IPS-18c (cell line): Measurements from ENCODE around the gene ELAC1.
"Not testable (repeated sequence)": the region's sequence is repeated elsewhere in the genome, so short reads cannot be mapped to it uniquely, and the experiment has no call there.

Source experiments
- H3K4me3 ChIP-seq: 2 replicates; pipeline ENCODE4 v1.7.0; 2013; ENCODE audit warnings: low read depth, mild to moderate bottlenecking, low read length, moderate library complexity; ENCODE audit not compliant: insufficient read depth
- H3K9me3 ChIP-seq: one replicate; pipeline ENCODE4 v1.6.1; 2013; ENCODE audit warnings: mild to moderate bottlenecking, low read length, moderate library complexity; ENCODE audit not compliant: control insufficient read depth, insufficient read depth

The ELAC1 gene

DNA sequence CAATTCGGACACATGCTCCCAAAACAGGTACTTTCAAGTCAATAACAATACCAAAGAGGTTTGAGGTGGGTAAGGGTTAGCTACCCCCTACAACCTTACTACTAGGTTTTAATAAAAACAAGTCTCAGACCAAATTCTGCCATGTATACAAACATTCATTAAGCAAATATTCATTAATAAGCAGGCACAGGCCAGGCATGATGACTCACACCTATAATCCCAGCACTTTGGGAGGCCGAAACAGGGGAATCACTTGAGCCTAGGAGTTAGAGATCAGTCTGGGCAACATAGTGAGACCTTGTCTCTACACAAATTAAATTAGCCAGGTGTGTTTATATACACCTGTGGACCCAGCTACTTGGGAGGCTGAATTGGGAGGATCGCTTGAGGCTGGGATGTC lies 11.7 kb upstream of the ELAC1 start:
- Histone ChIP-seq H3K4me3 (no peak overlapping the region), H3K9me3 (peaks cover 3% of the 10 kb centered on the region)

DNA sequence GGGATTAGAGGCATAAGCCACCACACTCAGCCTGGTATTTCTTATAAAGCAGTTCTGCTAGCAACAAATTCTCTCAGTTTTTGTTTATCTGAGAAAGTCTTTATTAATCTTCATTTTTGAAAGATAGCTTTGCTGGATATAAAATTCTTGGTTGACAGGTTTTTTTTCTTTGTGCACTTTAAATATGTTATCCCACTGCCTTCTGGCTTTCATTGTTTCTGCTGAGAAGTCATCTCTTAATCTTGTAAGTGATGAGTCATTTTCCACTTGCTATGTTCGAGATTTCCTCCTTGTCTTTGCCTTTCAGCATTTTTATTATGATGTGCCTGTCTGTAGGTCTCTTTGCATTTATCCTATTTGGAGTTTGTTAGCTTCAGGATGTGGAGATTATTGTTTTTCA lies 5.9 kb upstream of the ELAC1 start:
- Histone ChIP-seq H3K9me3 (peaks cover 8% of the 10 kb centered on the region), H3K4me3 (no peak overlapping the region)

DNA sequence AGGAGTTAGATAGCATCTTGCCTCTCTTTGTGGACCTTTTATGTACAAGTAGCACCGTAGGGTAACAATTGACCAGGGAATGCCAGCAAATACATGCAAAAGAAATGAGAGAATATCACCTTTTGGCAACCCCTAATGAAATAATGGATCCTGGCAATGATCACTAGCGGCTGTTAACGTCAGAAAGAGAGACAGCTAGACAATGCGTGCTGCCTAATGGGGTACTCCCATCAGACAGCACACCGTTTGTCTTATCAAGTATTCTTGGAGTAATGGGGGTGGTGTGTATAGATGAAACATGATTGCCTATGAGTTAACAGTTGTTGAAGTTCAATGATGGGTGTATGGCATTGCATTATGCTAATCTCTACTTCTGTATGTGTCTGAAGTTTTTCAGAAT lies 1.6 kb downstream of the ELAC1 start:
- no peaks in the 10 kb centered on the region for H3K9me3 ChIP-seq
- H3K4me3 ChIP-seq: no peak overlapping the region

- no peaks in the 10 kb centered on the region for H3K9me3 ChIP-seq
- no peak overlapping the region for H3K4me3 ChIP-seq
These were observed 2.2 kb downstream of the ELAC1 start for GRCh38 chr18:50970006-50970405.

GRCh38 chr18:50972404-50972803 lies 4.6 kb downstream of the ELAC1 start:
- H3K4me3 ChIP-seq, H3K9me3 ChIP-seq: not testable (repeated sequence)

- peaks cover 5% of the 10 kb centered on the region for H3K9me3 ChIP-seq
- no peak overlapping the region for H3K4me3 ChIP-seq
These were observed 5.7 kb downstream of the ELAC1 start for GRCh38 chr18:50973367-50974126.

DNA sequence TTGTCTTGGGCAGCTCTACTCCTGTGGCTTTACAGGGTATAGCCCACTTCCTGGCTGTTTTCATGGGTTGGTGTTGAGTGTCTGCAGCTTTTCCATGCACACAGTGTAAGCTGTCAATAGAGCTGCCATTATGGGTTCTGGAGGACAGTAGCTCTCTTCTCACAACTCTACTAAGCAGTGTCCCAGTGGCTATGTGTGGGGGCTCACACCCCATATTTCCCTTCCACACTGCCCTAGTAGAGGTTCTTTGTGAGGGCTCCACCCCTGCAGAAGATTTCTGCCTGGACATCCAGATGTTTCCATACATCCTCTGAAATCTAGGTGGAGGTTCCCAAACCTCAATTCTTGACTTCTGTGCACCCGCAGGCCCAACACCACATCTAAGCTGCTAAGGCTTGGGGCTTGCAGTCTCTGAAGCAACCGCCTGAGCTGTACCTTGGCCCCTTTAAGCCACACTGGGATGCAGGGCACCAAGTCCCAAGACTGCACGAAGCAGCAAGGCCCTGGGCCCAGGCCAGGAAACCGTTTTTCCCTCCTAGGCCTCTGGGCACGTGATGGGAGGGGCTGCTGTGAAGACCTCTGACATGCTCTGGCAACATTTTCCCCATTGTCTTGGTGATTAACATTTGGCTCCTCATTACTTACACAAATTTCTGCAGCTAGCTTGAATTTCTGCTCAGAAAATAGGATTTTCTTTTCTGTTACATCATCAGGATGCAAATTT lies 9.4 kb downstream of the ELAC1 start:
- H3K4me3 ChIP-seq: no peak overlapping the region
- peaks cover 5% of the 10 kb centered on the region for H3K9me3 ChIP-seq

- H3K9me3 ChIP-seq: peaks cover 3% of the 10 kb centered on the region
These were observed 13.5 kb downstream of the ELAC1 start for GRCh38 chr18:50981381-50981780.

GRCh38 chr18:50982086-50982801 lies 14.4 kb downstream of the ELAC1 start:
- Histone ChIP-seq H3K4me3 (no peak overlapping the region), H3K9me3 (peaks cover 2% of the 10 kb centered on the region)

More at GRCh38 chr18:50981381-50981780, 13.5 kb downstream of the ELAC1 start:
- H3K4me3 ChIP-seq: no peak overlapping the region

GRCh38 chr18:50982802-50983179 lies 15.0 kb downstream of the ELAC1 start:
- no peaks in the 10 kb centered on the region for H3K9me3 ChIP-seq
- no peak overlapping the region for H3K4me3 ChIP-seq

DNA sequence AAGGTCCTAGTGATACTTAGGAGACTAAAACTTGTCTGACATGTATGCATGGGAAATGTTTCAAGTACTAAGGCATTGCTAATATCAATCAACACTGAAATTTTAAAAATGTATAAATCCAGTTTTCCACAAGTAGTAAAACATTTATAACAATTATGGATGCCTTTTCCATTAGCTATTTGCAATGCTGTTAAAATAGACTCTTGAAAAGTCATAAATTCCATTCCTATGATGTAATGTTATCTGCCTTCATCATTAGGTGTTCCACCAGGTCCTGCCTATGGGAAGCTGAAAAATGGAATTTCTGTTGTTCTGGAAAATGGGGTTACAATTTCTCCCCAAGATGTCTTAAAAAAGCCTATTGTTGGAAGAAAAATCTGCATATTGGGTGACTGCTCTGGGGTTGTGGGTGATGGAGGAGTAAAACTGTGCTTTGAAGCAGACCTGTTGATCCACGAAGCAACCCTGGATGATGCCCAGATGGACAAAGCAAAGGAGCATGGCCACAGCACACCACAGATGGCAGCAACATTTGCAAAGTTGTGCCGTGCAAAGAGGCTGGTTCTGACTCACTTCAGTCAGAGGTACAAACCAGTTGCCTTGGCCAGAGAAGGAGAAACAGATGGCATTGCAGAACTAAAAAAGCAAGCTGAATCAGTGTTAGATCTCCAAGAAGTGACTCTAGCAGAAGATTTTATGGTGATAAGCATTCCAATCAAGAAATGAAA lies 18.7 kb downstream of the ELAC1 start:
- no peaks in the 10 kb centered on the region for H3K9me3 ChIP-seq
- H3K4me3 ChIP-seq: no peak overlapping the region

DNA sequence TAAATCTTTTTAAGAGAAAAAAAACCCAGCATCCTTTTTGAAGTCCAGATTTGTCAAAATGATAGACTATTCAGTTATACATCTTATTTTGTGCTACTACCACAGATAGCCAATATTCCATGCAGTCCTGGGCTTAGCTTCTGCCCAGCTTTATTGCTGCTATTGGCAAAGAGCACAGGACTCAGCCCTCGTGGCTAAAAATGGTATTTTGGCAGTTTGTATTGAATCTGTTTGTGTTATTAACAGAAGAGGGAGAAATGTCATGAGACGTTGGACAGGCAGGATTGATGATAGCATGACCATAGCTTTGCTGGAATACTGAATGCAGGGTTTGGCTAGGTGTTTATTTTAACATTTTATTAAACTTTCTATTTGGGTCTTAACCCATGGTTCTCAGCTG lies 19.4 kb downstream of the ELAC1 start:
- Histone ChIP-seq H3K9me3 (no peaks in the 10 kb centered on the region), H3K4me3 (no peak overlapping the region)

GRCh38 chr18:50989711-50990110 lies 21.9 kb downstream of the ELAC1 start:
- no peaks in the 10 kb centered on the region for H3K9me3 ChIP-seq
- H3K4me3 ChIP-seq: no peak overlapping the region

- Histone ChIP-seq H3K9me3 (no peaks in the 10 kb centered on the region), H3K4me3 (no peak overlapping the region)
These were observed 24.5 kb downstream of the ELAC1 start for GRCh38 chr18:50992351-50992762.

GRCh38 chr18:50994031-50994430 lies 26.2 kb downstream of the ELAC1 start:
- no peaks in the 10 kb centered on the region for H3K9me3 ChIP-seq
- H3K4me3 ChIP-seq: no peak overlapping the region

DNA sequence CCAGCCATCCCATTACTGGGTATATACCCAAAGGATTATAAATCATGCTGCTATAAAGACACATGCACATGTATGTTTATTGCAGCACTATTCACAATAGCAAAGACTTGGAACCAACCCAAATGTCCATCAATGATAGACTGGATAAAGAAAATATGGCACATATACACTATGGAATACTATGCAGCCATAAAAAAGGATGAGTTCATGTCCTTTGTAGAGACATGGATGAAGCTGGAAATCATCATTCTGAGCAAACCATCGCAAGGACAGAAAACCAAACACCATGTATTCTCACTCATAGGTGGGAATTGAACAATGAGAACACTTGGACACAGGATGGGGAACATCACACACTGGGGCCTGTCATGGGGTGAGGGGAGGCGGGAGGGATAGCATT lies 35.3 kb downstream of the ELAC1 start:
- H3K4me3 ChIP-seq, H3K9me3 ChIP-seq: not testable (repeated sequence)

- H3K9me3 ChIP-seq: no peaks in the 10 kb centered on the region
- H3K4me3 ChIP-seq: no peak overlapping the region
These were observed 38.4 kb downstream of the ELAC1 start for GRCh38 chr18:51006061-51006818.
